H9 (cell line): ENCODE data around the gene TPCN2. TPM values are rescaled to one million over a fixed set of nuclear protein-coding genes. Genes with fewer than 3 reads are reported as not detected.

Experiments
- DNase-seq: peaks from one replicate; pipeline ENCODE4 v3.0.0-alpha.2; 2017
- H2AFZ ChIP-seq: one replicate; pipeline ENCODE4 v1.6.1; 2013; ENCODE audit warnings: mild to moderate bottlenecking, low read length, control low read depth, moderate library complexity
- H2AK5ac ChIP-seq: 2 replicates; pipeline ENCODE4 v1.6.1; 2013; ENCODE audit warnings: low read length, control low read depth, mixed read lengths; ENCODE audit not compliant: insufficient read length
- H2BK120ac ChIP-seq: one replicate; pipeline ENCODE4 v1.6.1; 2013; ENCODE audit warnings: low read depth, mild to moderate bottlenecking, low read length, control low read depth, inconsistent platforms; ENCODE audit not compliant: poor library complexity, severe bottlenecking
- H2BK12ac ChIP-seq: 2 replicates; pipeline ENCODE4 v1.6.1; 2013; ENCODE audit warnings: low read length, control low read depth, mixed read lengths, low read depth; ENCODE audit not compliant: insufficient read length
- H2BK15ac ChIP-seq: 2 replicates; pipeline ENCODE4 v1.6.1; 2013; ENCODE audit warnings: low read depth, low read length, control low read depth
- H2BK20ac ChIP-seq: one replicate; pipeline ENCODE4 v1.6.1; 2013; ENCODE audit warnings: low read depth, mild to moderate bottlenecking, low read length, control low read depth, inconsistent platforms; ENCODE audit not compliant: poor library complexity, severe bottlenecking
- H2BK5ac ChIP-seq: 2 replicates; pipeline ENCODE4 v1.6.1; 2013; ENCODE audit warnings: low read length, control low read depth, mixed read lengths; ENCODE audit not compliant: insufficient read length
- H3K14ac ChIP-seq: 2 replicates; pipeline ENCODE4 v1.6.1; 2013; ENCODE audit warnings: low read length, control low read depth; ENCODE audit not compliant: insufficient read depth
- H3K18ac ChIP-seq: 2 replicates; pipeline ENCODE4 v1.6.1; 2013; ENCODE audit warnings: low read depth, mild to moderate bottlenecking, mixed read lengths, low read length, control low read depth; ENCODE audit not compliant: insufficient read length
- H3K23ac ChIP-seq: 2 replicates; pipeline ENCODE4 v1.6.1; 2013; ENCODE audit warnings: low read length, control low read depth, mixed read lengths, low read depth; ENCODE audit not compliant: insufficient read length
- H3K23me2 ChIP-seq: 2 replicates; pipeline ENCODE4 v1.6.1; 2013; ENCODE audit warnings: low read depth, mild to moderate bottlenecking, mixed read lengths, low read length, control low read depth; ENCODE audit not compliant: insufficient read length, poor library complexity, severe bottlenecking
- H3K27ac ChIP-seq: 2 replicates; pipeline ENCODE4 v1.5.1; 2013; ENCODE audit warnings: low read length, control low read depth, mixed read lengths, low read depth; ENCODE audit not compliant: insufficient read length
- H3K27me3 ChIP-seq: 2 replicates; pipeline ENCODE4 v1.6.1; 2013; ENCODE audit warnings: low read length, control low read depth, inconsistent platforms; ENCODE audit not compliant: insufficient read depth
- H3K4ac ChIP-seq: 2 replicates; pipeline ENCODE4 v1.6.1; 2013; ENCODE audit warnings: low read depth, mild to moderate bottlenecking, control low read depth, inconsistent platforms, low read length, moderate library complexity
- H3K4me1 ChIP-seq: 2 replicates; pipeline ENCODE4 v1.6.1; 2013; ENCODE audit warnings: low read length, control low read depth, inconsistent platforms; ENCODE audit not compliant: insufficient read depth
- H3K4me2 ChIP-seq: 2 replicates; pipeline ENCODE4 v1.6.1; 2013; ENCODE audit warnings: low read length, control low read depth, mixed read lengths; ENCODE audit not compliant: insufficient read length, insufficient read depth
- H3K56ac ChIP-seq: 2 replicates; pipeline ENCODE4 v1.6.1; 2013; ENCODE audit warnings: low read depth, mild to moderate bottlenecking, mixed read lengths, low read length, control low read depth; ENCODE audit not compliant: insufficient read length
- H3K79me1 ChIP-seq: 2 replicates; pipeline ENCODE4 v1.6.1; 2013; ENCODE audit warnings: low read depth, mild to moderate bottlenecking, moderate library complexity, low read length, control low read depth, inconsistent platforms; ENCODE audit not compliant: insufficient read depth, poor library complexity, severe bottlenecking
- H3K79me2 ChIP-seq: 2 replicates; pipeline ENCODE4 v1.6.1; 2013; ENCODE audit warnings: low read length, control low read depth, inconsistent platforms; ENCODE audit not compliant: insufficient read depth
- H3K9ac ChIP-seq: 2 replicates; pipeline ENCODE4 v1.6.1; 2013; ENCODE audit warnings: low read length, control low read depth, mixed read lengths; ENCODE audit not compliant: insufficient read length; ENCODE audit errors: extremely low read depth
- H3K9me3 ChIP-seq: one replicate; pipeline ENCODE4 v1.6.1; 2013; ENCODE audit warnings: low read depth, low read length, inconsistent platforms; ENCODE audit not compliant: control insufficient read depth
- H3T11ph ChIP-seq: one replicate; pipeline ENCODE4 v1.6.1; 2013; ENCODE audit warnings: mild to moderate bottlenecking, low read length, control low read depth, inconsistent platforms
- H4K20me1 ChIP-seq: one replicate; pipeline ENCODE4 v1.6.1; 2013; ENCODE audit not compliant: control insufficient read depth, insufficient read length, insufficient read depth
- H4K5ac ChIP-seq: 2 replicates; pipeline ENCODE4 v1.6.1; 2013; ENCODE audit warnings: low read depth, mild to moderate bottlenecking, mixed read lengths, low read length, control low read depth; ENCODE audit not compliant: insufficient read length
- H4K8ac ChIP-seq: replicated peaks from 2 replicates; pipeline ENCODE4 v1.6.1; 2013; ENCODE audit warnings: low read length, control low read depth, mixed read lengths, low read depth; ENCODE audit not compliant: insufficient read length
- H4K91ac ChIP-seq: 2 replicates; pipeline ENCODE4 v1.6.1; 2013; ENCODE audit warnings: low read depth, mild to moderate bottlenecking, moderate library complexity, mixed read lengths, low read length, control low read depth; ENCODE audit not compliant: insufficient read length
- H3K27ac Mint-ChIP-seq, 3 experiments: 2 replicates in 2 of 3; 3 replicates in 1 of 3; pipeline ENCODE4 v1.8.0; 2020 to 2021; ENCODE audit warnings: mixed read lengths in 3 of 3, mild to moderate bottlenecking in 1 of 3, moderate library complexity in 1 of 3
- H3K27me3 Mint-ChIP-seq: 2 replicates; pipeline ENCODE4 v1.8.0; 2021; ENCODE audit warnings: low read depth, mild to moderate bottlenecking, moderate library complexity, mixed read lengths
- H3K36me3 Mint-ChIP-seq, 3 experiments: 2 replicates in 2 of 3; 3 replicates in 1 of 3; pipeline ENCODE4 v1.8.0; 2020 to 2021; ENCODE audit warnings: low read depth in 3 of 3, mixed read lengths in 3 of 3; ENCODE audit not compliant: insufficient read depth in 1 of 3
- H3K4me1 Mint-ChIP-seq, 2 experiments: 2 replicates each; pipeline ENCODE4 v1.8.0; 2020; ENCODE audit warnings: mixed read lengths in 2 of 2
- H3K4me3 Mint-ChIP-seq, 2 experiments: 2 replicates in 1 of 2; 3 replicates in 1 of 2; pipeline ENCODE4 v1.8.0; 2020 to 2021; ENCODE audit warnings: mild to moderate bottlenecking in 2 of 2, mixed read lengths in 2 of 2, moderate library complexity in 1 of 2
- H3K9me3 Mint-ChIP-seq, 2 experiments: 2 replicates in 1 of 2; 3 replicates in 1 of 2; pipeline ENCODE4 v1.8.0; 2020; ENCODE audit warnings: mild to moderate bottlenecking in 2 of 2, mixed read lengths in 2 of 2, moderate library complexity in 1 of 2
- CTCF ChIP-seq: fragments of 200-600 bp; sonication (generic); conservative IDR thresholded peaks from 3 replicates; pipeline ENCODE4 v1.8.0; 2021; ENCODE audit warnings: antibody characterized with exemption, mild to moderate bottlenecking
- WGBS: extraction: QIAGEN DNeasy Blood & Tissue Kit; methylation state at CpG from one replicate; pipeline ENCODE4 v1.1.7; 2013; ENCODE audit warnings: missing lambda C conversion rate, low lambda C conversion rate, mixed read lengths; ENCODE audit not compliant: insufficient read length; ENCODE audit errors: extremely low coverage; 5-methylcytosine and 5-hydroxymethylcytosine counted together
- total RNA-seq: library from RNA; stranded (reverse); gene quantifications from 2 replicates; pipeline ENCODE4 v1.2.1, GENCODE V29; 2021

TPCN2 gene
- total RNA-seq, 1 experiment from 2014 or later = 16.8 TPM

GRCh38 chr11:69099180-69099579, 50.4 kb downstream of the TPCN2 start:
- Histone ChIP-seq H2BK5ac (no peak overlapping the region), H3K79me1 (no peaks in the 10 kb centered on the region), H3K4me1 (no peaks in the 10 kb centered on the region), H3K79me2 (no peaks in the 10 kb centered on the region), H3K56ac (no peak overlapping the region), H3K9me3 (no peaks in the 10 kb centered on the region), H3K14ac (no peak overlapping the region; the same call in 1 of the 2 replicates), H2AFZ (no peak overlapping the region), H3T11ph (no peak overlapping the region), H3K4ac (no peak overlapping the region), H4K5ac (no peak overlapping the region), H2AK5ac (no peak overlapping the region), H2BK120ac (no peak overlapping the region), H3K27ac (no peak overlapping the region), H3K9ac (no peak overlapping the region), H4K8ac (no peak overlapping the region), H2BK15ac (no peak overlapping the region), H3K23ac (no peak overlapping the region), H4K20me1 (no peaks in the 10 kb centered on the region), H2BK12ac (no peak overlapping the region), H2BK20ac (no peak overlapping the region), H3K23me2 (no peaks in the 10 kb centered on the region), H4K91ac (no peak overlapping the region), H3K18ac (no peak overlapping the region), H3K4me2 (no peak overlapping the region), H3K27me3 (no peaks in the 10 kb centered on the region)
- DNase-seq = no peak
- no CpG with 5 or more reads among the region's 17 CpGs for WGBS
- no peak overlapping the region for H3K4me3 Mint-ChIP-seq
- no peaks in the 10 kb centered on the region; a peak in 1 of 7 replicates for H3K36me3 Mint-ChIP-seq
- peaks cover 5 to 36% of the 10 kb centered on the region in 2 experiments for H3K4me1 Mint-ChIP-seq
- no peak overlapping the region; a peak in 1 of 7 replicates for H3K27ac Mint-ChIP-seq
- TF ChIP-seq CTCF = no peak
- H3K9me3 Mint-ChIP-seq = no peaks in the 10 kb centered on the region
- no peaks in the 10 kb centered on the region; the same call in 1 of the 2 replicates for H3K27me3 Mint-ChIP-seq
